Measurements from ENCODE around the gene SF3B4. TPM values are rescaled to one million over a fixed set of nuclear protein-coding genes. Genes with fewer than 3 reads are reported as not detected.
A peak's percentile ranks its signal among the peaks of the same experiment; 100 is the strongest.

SF3B4 gene
- total and polyA plus RNA-seq, 2 of the 4 experiments (the other 2 are of a cell fraction): 6.6 to 64.4 TPM

GRCh38 chr1:149966405-149966804 lies 38.8 kb upstream of the SF3B4 start:
- Histone ChIP-seq H4K5ac (ENCODE audit: low read depth, low read length) (no peak overlapping the region), H3K27me3 (ENCODE audit: control insufficient read depth, insufficient read depth, low read length) (no peaks in the 10 kb centered on the region), H3K36me3 (ENCODE audit: control insufficient read depth, insufficient read depth, low read length) (peaks cover 32% of the 10 kb centered on the region), H3K27ac (ENCODE audit: insufficient read depth, low read length) (no peak overlapping the region), H3K79me1 (ENCODE audit: low read depth in 1 of 2, low read length in 2 of 2) (peaks cover 12 to 39% of the 10 kb centered on the region in 2 experiments; a peak in 3 of 4 replicates), H3K4ac (ENCODE audit: low read depth, low read length) (no peak overlapping the region), H4K8ac (ENCODE audit: low read depth in 2 of 2, low read length in 2 of 2) (no peak overlapping the region), H2AFZ (replicated peaks; ENCODE audit: low read length, poor library complexity) (no peak overlapping the region), H3K23ac (ENCODE audit: low read depth, low read length) (peak overlapping the region; percentile 4; the same call in 1 of the 2 replicates), H2BK20ac (ENCODE audit: low read depth, low read length) (no peak overlapping the region), H3K9ac (ENCODE audit: low read depth, low read length) (no peak overlapping the region), H4K91ac (ENCODE audit: insufficient read depth, low read depth, low read length) (no peak overlapping the region), H2AK9ac (replicated peaks; ENCODE audit: low read depth, low read length, poor library complexity) (no peak overlapping the region), H3K14ac (replicated peaks; ENCODE audit: low read depth, low read length) (no peak overlapping the region), H3K56ac (ENCODE audit: extremely low read depth, insufficient read depth, low read length) (no peak overlapping the region), H2BK5ac (ENCODE audit: low read depth, low read length, poor library complexity, severe bottlenecking) (no peak overlapping the region), H4K20me1 (ENCODE audit: insufficient read depth, low read length) (no peaks in the 10 kb centered on the region; the same call in 1 of the 2 replicates), H3K9me1 (ENCODE audit: insufficient read depth, low read length) (peaks cover 7% of the 10 kb centered on the region), H3K4me1 (ENCODE audit: control insufficient read depth, insufficient read depth, low read length) (peaks cover 5% of the 10 kb centered on the region), H3K4me3 (ENCODE audit: insufficient read depth, low read depth, low read length) (no peak overlapping the region), H3K4me2 (ENCODE audit: low read depth, low read length) (no peak overlapping the region), H2BK120ac (ENCODE audit: low read depth, low read length) (no peak overlapping the region), H2BK15ac (ENCODE audit: low read depth, low read length) (no peak overlapping the region), H3K18ac (ENCODE audit: low read depth, low read length) (no peak overlapping the region), H2AK5ac (ENCODE audit: low read depth, low read length) (no peak overlapping the region), H3K9me3 (ENCODE audit: control insufficient read depth, insufficient read depth, low read length) (no peaks in the 10 kb centered on the region)
- DNase-seq (peak; percentile 58), ATAC-seq (ENCODE audit: low read depth) (peak; percentile 69)
- ChIA-PET POLR2A (ENCODE audit: unreplicated experiment) (no interaction called here), CTCF (interaction anchor here (1.4 kb wide), 1 partner anchor 203 kb away, joined by 4 read pairs; no protein-coding TSS in a partner anchor)
- dilution Hi-C loops (cut with HindIII; ENCODE audit: low sequenced_read_pairs, unreplicated experiment): no loop called here
- in situ Hi-C loops (cut with MboI; ENCODE audit: low sequenced_read_pairs): no loop called here
- intact Hi-C loops (cut with micrococcal nuclease): no loop called here
- no peak for TF ChIP-seq RAD21 (IDR thresholded peaks at IDR 0.05; ENCODE audit: low read length)
- TF ChIP-seq, protein P1, sequence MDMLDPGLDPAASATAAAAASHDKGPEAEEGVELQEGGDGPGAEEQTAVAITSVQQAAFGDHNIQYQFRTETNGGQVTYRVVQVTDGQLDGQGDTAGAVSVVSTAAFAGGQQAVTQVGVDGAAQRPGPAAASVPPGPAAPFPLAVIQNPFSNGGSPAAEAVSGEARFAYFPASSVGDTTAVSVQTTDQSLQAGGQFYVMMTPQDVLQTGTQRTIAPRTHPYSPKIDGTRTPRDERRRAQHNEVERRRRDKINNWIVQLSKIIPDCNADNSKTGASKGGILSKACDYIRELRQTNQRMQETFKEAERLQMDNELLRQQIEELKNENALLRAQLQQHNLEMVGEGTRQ (IDR thresholded peaks at IDR 0.05; ENCODE audit: low read depth, low read length): 0 out of 2 replicates have a peak, but pooled peaks have one; percentile 45
- TF ChIP-seq BHLHE40 (IDR thresholded peaks at IDR 0.05; ENCODE audit: low read depth, low read length): peak; percentile 76
- no TSS peak for BruUV-seq (replicated peaks)
- no CpG with 5 or more reads among the region's 1 CpG for WGBS, 2 experiments (ENCODE audit: extremely low coverage in 2 of 2, insufficient read length in 1 of 2)
